ENCODE results near the gene CMPK2.

- no peak for TF ChIP-seq CTCF (IDR thresholded peaks at IDR 0.05 in 2 of 3, conservative IDR thresholded peaks at IDR 0.05 in 1 of 3; ENCODE audit: control insufficient read depth in 2 of 3, extremely low read depth in 1 of 3, insufficient read depth in 1 of 3, low read depth in 3 of 3, low read length in 3 of 3)
- no peak for TF ChIP-seq MEF2A (IDR thresholded peaks at IDR 0.05; ENCODE audit: insufficient read depth, low read depth, low read length)
Observed at GRCh38 chr2:6881516-6881915, 15.8 kb upstream of the CMPK2 start.

Data from GM12878 (cell line).